DMS53 treated with DMSO at 0.1 percent for 48 hours (cell line): ENCODE results near the gene CAMK2N1.
"Not testable (repeated sequence)": the region's sequence is repeated elsewhere in the genome, so short reads cannot be mapped to it uniquely, and the experiment has no call there.

Source experiments
- DNase-seq: peaks from one replicate; lab custom pipeline; 2025; ENCODE audit not compliant: unreplicated experiment; lab: John Stamatoyannopoulos, UW

Gene CAMK2N1

GRCh38 chr1:20496725-20497383 is 10.8 kb upstream of the CAMK2N1 start:
- not testable (repeated sequence) for DNase-seq

GRCh38 chr1:20496241-20496661 is 10.2 kb upstream of the CAMK2N1 start:
- DNase-seq: no peak

- no peak for DNase-seq
Observed at GRCh38 chr1:20495661-20496060, 9.7 kb upstream of the CAMK2N1 start.

GRCh38 chr1:20494609-20495311 is 8.8 kb upstream of the CAMK2N1 start:
- DNase-seq: no peak

- peak; percentile 89 for DNase-seq
Observed at GRCh38 chr1:20493839-20494608, 8.0 kb upstream of the CAMK2N1 start.

- DNase-seq: no peak
Observed at GRCh38 chr1:20493309-20493708, 7.3 kb upstream of the CAMK2N1 start.

GRCh38 chr1:20492751-20493150 is 6.7 kb upstream of the CAMK2N1 start:
- DNase-seq: no peak

GRCh38 chr1:20491866-20492265 is 5.9 kb upstream of the CAMK2N1 start:
- no peak for DNase-seq

GRCh38 chr1:20491178-20491577 is 5.2 kb upstream of the CAMK2N1 start:
- DNase-seq: no peak

GRCh38 chr1:20487236-20487590 is 1.2 kb upstream of the CAMK2N1 start:
- DNase-seq: no peak

GRCh38 chr1:20486457-20487235 is 636 bp upstream of the CAMK2N1 start:
- DNase-seq: peak; percentile 86

- no peak for DNase-seq
Observed at GRCh38 chr1:20484519-20485462, 1.2 kb downstream of the CAMK2N1 start.

GRCh38 chr1:20483833-20484518 is 2.0 kb downstream of the CAMK2N1 start:
- no peak for DNase-seq

GRCh38 chr1:20483098-20483832 is 2.7 kb downstream of the CAMK2N1 start:
- DNase-seq: no peak

GRCh38 chr1:20481643-20482498 is 4.1 kb downstream of the CAMK2N1 start:
- DNase-seq: no peak

GRCh38 chr1:20480951-20481617 is 4.9 kb downstream of the CAMK2N1 start:
- peak; percentile 8 for DNase-seq

- DNase-seq: peak; percentile 11
Observed at GRCh38 chr1:20480243-20480944, 5.6 kb downstream of the CAMK2N1 start.
